SJCRH30 (cell line): ENCODE data around the gene ORM1. TPM values are rescaled to one million over a fixed set of nuclear protein-coding genes. Genes with fewer than 3 reads are reported as not detected.

Experiments
- DNase-seq, 2 experiments: peaks; one replicate each; pipeline ENCODE4 v3.0.0-alpha.2; 2015 to 2020
- H3K27ac ChIP-seq: fragments of 250-450 bp; sonication (Bioruptor Pico); 2 replicates; pipeline ENCODE4 v1.5.1; 2020; ENCODE audit warnings: mild to moderate bottlenecking, moderate library complexity
- H3K27me3 ChIP-seq: fragments of 250-450 bp; sonication (Bioruptor Pico); 2 replicates; pipeline ENCODE4 v1.5.1; 2020; ENCODE audit warnings: mild to moderate bottlenecking, moderate library complexity
- H3K36me3 ChIP-seq: fragments of 250-450 bp; sonication (Bioruptor Pico); 2 replicates; pipeline ENCODE4 v1.5.1; 2020; ENCODE audit warnings: mild to moderate bottlenecking, moderate library complexity
- H3K4me1 ChIP-seq: fragments of 250-450 bp; sonication (Bioruptor Pico); 2 replicates; pipeline ENCODE4 v1.5.1; 2020; ENCODE audit warnings: mild to moderate bottlenecking, moderate library complexity
- H3K4me3 ChIP-seq: fragments of 250-450 bp; sonication (Bioruptor Pico); 2 replicates; pipeline ENCODE4 v1.5.1; 2020; ENCODE audit warnings: mild to moderate bottlenecking, moderate library complexity
- H3K9me3 ChIP-seq: fragments of 250-450 bp; sonication (Bioruptor Pico); replicated peaks from 2 replicates; pipeline ENCODE4 v1.5.1; 2020; ENCODE audit warnings: mild to moderate bottlenecking, moderate library complexity
- total RNA-seq: library from RNA; depleted of rRNA; stranded (reverse); fragments of >200 nt; shearing (Covaris generic); gene quantifications from 2 replicates; pipeline ENCODE4 v1.2.3, GENCODE V29; 2014

ORM1 gene
- total RNA-seq, 1 experiment from 2014 or later: not detected

DNA sequence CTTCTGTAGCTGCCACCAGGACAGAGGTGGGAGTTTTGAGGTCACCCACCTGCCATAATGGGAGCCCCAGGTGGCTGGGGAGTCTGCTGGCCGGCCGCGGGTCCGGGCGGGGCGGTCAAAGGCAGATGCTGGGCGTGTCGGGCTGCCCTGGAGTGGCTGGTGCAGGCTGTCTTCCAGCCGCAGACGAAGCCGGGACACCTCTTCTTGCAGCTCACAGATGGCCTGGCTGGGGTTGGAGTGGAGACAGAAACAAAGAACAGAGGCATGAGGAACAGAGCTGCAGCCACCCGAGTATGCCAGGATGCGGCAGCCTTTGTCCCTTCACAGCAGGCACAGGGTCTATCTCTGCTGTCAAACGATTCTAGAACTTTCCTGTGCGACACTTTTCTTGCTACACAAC, 24.8 kb downstream of the ORM1 start:
- Histone ChIP-seq H3K4me3 (no peak overlapping the region), H3K27me3 (no peaks in the 10 kb centered on the region), H3K9me3 (no peaks in the 10 kb centered on the region), H3K36me3 (no peaks in the 10 kb centered on the region), H3K27ac (no peak overlapping the region), H3K4me1 (no peaks in the 10 kb centered on the region; the same call in 1 of the 2 replicates)
- no peak for DNase-seq

DNA sequence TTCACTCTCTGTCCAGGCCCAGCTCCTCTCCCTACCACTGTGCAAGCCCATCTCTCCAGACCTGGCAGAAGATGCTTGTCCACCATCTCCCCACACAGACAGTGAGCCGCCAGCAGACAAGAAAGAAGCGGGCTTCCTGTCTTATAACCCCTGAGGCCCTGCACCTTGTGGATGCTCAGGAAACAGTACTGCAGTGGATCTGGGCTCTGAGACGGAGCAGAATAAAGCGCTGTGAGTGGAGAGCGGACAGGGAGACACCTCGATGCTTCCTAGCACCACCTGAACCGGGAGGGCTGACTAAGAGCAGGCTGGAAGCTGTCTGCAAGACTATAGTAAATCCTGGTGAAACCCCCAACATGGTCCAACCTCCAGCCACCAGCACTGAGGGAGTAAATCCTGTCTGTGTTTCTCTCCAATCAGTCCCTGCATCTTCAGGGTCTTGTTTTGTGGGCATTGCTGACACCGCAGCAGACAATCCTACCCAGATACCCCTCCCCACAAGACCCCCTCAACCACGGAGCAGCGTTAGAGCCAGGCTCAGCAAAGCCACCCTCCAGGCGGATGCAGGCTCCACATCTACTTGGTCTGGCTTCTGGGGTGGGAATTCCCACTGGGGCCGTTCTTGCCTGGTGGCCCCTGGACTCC, 25.5 kb downstream of the ORM1 start:
- DNase-seq: no peak
- H3K4me3 ChIP-seq: no peak overlapping the region
- no peaks in the 10 kb centered on the region for H3K9me3 ChIP-seq
- H3K27ac ChIP-seq: no peak overlapping the region
- H3K4me1 ChIP-seq: no peaks in the 10 kb centered on the region; the same call in 1 of the 2 replicates
- no peaks in the 10 kb centered on the region for H3K27me3 ChIP-seq
- H3K36me3 ChIP-seq: no peaks in the 10 kb centered on the region

DNA sequence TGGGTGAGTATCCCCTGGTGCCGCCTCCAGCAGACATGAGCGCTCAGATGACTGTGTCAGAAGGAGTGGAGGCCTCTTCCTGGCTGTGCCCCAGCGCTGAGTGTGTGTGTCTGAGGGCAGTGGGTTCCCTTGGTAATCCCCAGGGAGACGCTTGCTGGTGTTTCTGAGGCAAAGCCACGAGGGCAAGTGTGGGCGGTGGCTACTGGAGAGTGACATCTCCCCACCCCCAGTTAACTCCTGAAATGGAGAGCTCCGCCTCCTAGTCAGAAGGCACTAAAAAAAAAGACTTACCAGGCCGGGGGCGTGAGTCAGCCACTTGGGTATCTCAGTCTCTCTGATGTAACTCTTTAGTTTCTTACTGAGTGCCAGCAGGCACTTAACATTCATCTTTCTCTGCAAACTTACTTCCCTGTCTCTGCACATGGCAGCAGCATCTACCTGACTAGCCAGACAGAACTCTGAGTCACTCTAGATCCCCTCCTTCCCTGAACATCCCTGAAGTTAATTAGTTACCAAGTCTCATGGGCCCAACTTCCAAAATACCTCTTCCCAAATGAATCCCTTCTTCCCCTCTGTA, 26.1 kb downstream of the ORM1 start:
- no peak overlapping the region for H3K4me3 ChIP-seq
- H3K4me1 ChIP-seq: no peaks in the 10 kb centered on the region; the same call in 1 of the 2 replicates
- DNase-seq: peak; percentile 69 to 77
- no peaks in the 10 kb centered on the region for H3K36me3 ChIP-seq
- no peak overlapping the region for H3K27ac ChIP-seq
- H3K27me3 ChIP-seq: no peaks in the 10 kb centered on the region
- H3K9me3 ChIP-seq: no peaks in the 10 kb centered on the region

DNA sequence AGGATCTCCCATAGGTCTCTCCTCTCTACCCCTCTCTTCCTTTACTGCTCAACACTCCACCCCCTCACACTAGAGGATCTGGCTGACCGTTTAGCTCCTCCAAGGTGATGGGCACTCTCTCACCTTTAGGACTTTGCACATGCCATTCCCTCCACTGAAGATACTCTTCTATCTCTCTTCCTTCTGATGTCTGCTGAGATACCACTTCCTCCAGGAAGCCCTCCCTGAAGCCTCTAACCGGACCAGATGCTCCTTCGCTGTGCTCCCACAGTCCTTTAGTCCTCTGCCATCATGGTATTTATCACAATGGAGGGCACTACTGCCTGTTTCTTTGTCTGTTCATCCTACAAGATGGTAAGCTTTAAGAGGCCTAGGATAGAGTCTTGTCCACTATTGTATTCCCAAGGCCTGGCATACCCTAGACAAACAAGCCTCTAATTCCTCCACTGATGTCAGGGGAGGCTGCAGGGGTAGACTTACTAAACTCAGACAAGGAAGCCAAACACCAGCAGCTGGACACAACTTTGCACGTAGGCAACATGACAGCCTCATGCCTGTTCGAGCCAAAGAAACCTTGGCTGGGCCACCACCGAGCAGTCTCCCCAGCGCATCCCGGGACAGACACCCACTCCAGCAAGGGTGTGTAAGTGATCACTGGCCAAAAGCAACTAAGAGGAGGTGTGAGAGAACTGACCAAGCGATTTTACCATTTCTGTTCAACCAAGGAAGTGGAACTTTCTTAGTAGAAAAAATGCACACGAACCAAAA, 27.0 kb downstream of the ORM1 start:
- no peaks in the 10 kb centered on the region for H3K9me3 ChIP-seq
- DNase-seq: no peak
- H3K4me3 ChIP-seq: no peak overlapping the region
- no peaks in the 10 kb centered on the region for H3K27me3 ChIP-seq
- no peaks in the 10 kb centered on the region for H3K36me3 ChIP-seq
- no peak overlapping the region for H3K27ac ChIP-seq
- H3K4me1 ChIP-seq: no peaks in the 10 kb centered on the region; the same call in 1 of the 2 replicates

DNA sequence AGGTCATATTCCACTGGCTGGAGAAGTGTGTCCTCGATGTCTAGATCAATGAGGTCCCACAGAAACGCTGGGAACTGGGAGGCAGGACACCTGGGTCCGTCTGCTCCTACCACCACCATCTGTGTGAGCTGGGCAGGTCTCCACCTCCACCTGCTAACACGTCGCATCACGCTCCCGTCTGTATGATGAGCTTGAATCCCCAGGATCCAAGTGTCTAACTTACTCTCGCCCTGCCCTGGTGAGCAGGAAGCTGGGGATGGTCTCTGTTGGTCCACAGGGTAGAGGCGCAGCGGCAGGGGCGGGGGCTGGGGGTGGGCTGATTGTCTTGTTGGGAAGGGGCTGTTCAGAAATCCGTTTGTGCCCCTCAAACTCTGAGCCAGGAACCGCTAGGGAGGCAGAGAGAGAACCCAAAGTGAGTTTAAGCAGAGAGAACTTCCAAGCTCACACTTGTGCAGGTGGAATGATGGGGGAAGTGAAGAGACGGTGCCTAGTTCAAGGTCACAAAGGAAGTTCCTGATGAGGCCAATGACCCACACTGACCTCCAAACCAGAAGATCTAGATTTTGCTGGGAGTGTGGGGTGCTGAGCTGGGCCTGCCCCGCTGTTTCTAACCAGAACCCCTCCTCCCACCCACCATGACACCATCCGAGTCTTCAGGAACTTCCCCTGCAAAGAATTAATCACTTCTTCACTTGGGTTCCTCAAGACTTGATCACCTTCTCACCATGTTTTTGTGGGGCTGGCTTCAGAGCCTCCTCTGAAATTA, 27.9 kb downstream of the ORM1 start:
- no peaks in the 10 kb centered on the region for H3K9me3 ChIP-seq
- no peak overlapping the region for H3K27ac ChIP-seq
- H3K36me3 ChIP-seq: no peaks in the 10 kb centered on the region
- no peaks in the 10 kb centered on the region; the same call in 1 of the 2 replicates for H3K4me1 ChIP-seq
- H3K27me3 ChIP-seq: no peaks in the 10 kb centered on the region
- H3K4me3 ChIP-seq: no peak overlapping the region
- no peak for DNase-seq

DNA sequence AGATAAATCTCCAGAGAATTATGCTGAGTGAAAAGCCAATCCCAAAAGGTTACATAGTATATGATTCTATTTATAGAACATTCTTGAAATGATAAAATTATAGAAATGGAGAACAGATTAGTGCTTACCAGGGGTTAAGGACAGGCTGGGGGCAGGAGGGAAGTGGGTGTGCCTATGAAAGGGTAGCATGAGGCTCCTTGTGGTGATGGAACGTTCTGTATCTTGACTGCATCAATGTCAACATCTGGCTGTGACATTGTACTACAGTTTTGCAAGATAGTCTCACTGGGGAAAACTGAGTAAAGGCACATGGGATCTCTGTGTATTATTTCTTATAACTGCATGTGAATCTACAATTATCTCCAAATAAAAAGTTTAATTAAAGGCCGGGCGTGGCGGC, 29.0 kb downstream of the ORM1 start:
- Histone ChIP-seq H3K4me3 (no peak overlapping the region), H3K27me3 (no peaks in the 10 kb centered on the region), H3K4me1 (no peaks in the 10 kb centered on the region; the same call in 1 of the 2 replicates), H3K27ac (no peak overlapping the region), H3K9me3 (no peaks in the 10 kb centered on the region), H3K36me3 (no peaks in the 10 kb centered on the region)
- DNase-seq: no peak

DNA sequence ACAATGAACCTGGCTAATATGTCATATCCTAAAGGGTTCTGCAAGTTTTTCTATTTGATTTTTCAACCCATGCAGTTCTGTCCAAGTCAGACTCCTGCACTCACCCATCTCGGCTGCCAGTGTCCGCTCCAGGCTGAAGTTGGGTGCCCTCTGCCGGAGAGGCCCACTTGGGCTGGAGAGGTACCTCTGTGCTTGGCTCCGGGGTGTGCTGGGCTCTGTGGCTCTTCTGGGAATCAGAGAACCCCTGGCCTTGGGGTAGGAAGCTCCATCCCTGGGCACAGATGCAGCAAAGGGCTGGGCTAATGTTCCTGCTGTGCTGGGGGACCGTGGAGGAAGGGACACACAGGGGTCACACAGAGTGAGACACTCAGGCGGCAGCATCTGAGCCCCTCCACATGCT, 32.9 kb downstream of the ORM1 start:
- no peaks in the 10 kb centered on the region for H3K36me3 ChIP-seq
- no peak overlapping the region for H3K4me3 ChIP-seq
- no peak for DNase-seq
- H3K27me3 ChIP-seq: no peaks in the 10 kb centered on the region
- no peaks in the 10 kb centered on the region for H3K4me1 ChIP-seq
- H3K27ac ChIP-seq: no peak overlapping the region
- H3K9me3 ChIP-seq: no peaks in the 10 kb centered on the region

DNA sequence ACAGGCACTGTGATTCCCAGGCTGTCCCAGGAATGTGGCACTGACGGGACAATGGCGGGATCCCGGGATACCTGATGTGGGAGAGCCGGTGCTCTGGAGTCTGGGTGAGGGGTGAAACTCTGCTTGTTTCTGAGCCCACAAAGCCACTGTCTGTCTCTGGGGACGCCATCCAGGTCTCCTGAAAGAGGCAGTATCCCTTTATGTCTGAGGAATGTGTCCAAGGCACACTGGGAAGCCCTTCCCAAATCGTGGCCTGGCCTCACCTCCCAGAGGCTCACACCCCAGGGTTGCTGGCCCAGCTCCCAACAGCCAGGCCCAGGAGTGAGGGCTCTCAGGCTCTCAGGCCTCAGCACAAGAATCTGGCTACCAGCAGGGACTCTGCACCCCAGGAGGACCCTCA, 33.9 kb downstream of the ORM1 start:
- H3K36me3 ChIP-seq: no peaks in the 10 kb centered on the region

DNA sequence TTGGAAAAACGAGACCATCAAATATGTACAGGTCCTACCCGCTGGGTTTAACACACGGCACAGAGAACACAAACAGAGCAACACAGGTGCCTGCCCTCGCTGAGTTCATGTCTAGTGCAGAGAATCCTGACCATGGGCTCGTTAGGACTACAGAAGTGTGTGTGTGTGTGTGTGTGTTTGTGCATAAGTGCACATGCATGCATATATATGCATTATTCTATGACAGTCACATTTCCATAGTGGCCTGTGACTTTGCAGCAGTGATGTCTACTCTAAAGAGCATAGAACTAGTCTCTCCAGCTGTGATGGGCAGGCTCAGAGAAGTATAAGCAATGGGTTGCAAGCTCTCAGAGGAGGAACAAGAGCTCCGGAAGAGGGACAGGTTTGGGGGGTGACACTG, 34.5 kb downstream of the ORM1 start:
- H3K36me3 ChIP-seq: no peaks in the 10 kb centered on the region
- no peaks in the 10 kb centered on the region for H3K9me3 ChIP-seq
- no peaks in the 10 kb centered on the region for H3K27me3 ChIP-seq
- H3K4me1 ChIP-seq: no peaks in the 10 kb centered on the region
- DNase-seq: no peak
- no peak overlapping the region for H3K27ac ChIP-seq
- H3K4me3 ChIP-seq: no peak overlapping the region

More for the DNA sequence above, 33.9 kb downstream of the ORM1 start:
- DNase-seq: no peak
- Histone ChIP-seq H3K9me3 (no peaks in the 10 kb centered on the region), H3K4me3 (no peak overlapping the region), H3K27ac (no peak overlapping the region), H3K4me1 (no peaks in the 10 kb centered on the region), H3K27me3 (no peaks in the 10 kb centered on the region)

DNA sequence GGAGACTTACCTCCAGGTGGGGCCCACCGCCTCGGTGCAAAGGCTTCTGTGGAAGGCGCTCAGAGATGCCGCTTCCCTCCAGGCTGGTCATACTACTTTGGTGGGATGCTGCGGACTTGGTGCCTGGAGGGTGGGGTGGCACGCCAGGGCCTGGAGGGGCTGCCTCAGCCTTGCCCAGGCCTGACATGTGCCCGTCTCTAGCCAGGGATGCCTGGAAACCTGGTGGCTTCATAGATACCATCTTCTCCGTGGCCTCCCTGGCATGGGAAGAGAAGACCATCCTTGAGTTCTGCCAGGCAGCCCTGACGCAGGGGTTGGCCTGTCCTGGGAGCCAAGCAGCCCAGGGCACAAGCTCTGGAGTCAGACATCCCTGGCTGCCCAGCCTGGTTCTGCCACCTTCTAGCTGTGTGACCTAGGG, 35.0 kb downstream of the ORM1 start:
- Histone ChIP-seq H3K36me3 (no peaks in the 10 kb centered on the region), H3K4me1 (no peaks in the 10 kb centered on the region), H3K27me3 (no peaks in the 10 kb centered on the region), H3K9me3 (no peaks in the 10 kb centered on the region), H3K4me3 (no peak overlapping the region), H3K27ac (no peak overlapping the region)
- DNase-seq: no peak

DNA sequence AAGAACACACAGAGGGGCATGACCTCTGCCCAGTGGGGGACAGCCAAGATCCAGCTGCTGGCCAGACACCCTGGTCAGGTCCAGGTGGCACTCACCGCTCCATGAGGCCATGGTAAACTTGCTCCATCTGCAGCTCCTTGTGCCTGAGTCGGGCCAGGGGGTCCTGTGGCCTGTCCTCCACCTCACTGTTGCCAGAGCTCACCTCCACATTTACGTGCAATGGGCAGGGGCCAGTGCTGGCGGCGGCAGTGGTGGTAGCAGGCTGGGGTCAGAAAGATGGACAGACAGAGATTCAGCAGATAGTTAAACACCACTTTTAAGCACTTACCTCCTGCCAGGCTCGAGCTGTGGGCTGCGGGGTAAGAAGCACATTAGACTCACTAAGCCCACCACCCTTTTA, 36.9 kb downstream of the ORM1 start:
- no peaks in the 10 kb centered on the region for H3K36me3 ChIP-seq
- no peaks in the 10 kb centered on the region for H3K27me3 ChIP-seq
- DNase-seq: no peak

DNA sequence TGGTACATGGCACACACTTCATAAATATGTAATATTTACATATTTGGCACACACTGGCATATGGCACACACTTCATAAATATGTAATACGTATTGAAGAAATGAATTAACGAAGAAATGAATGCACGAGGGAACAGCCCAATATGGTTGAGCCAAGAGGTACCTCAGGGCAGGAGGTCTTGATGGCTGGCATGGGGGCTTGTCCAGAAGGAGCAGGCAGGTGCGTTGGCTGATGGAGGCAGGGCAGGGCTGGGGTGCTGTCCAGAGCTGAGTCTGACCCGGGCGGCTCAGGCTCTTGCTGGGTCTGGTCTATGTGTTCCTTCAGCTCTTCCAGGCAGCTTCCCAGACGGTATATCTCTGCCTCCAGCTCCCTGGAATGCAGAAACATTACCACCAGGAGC, 38.6 kb downstream of the ORM1 start:
- Histone ChIP-seq H3K27me3 (no peaks in the 10 kb centered on the region), H3K4me1 (no peaks in the 10 kb centered on the region), H3K36me3 (no peaks in the 10 kb centered on the region), H3K4me3 (no peak overlapping the region), H3K9me3 (no peaks in the 10 kb centered on the region), H3K27ac (no peak overlapping the region)
- DNase-seq: no peak

More for the DNA sequence above, 36.9 kb downstream of the ORM1 start:
- Histone ChIP-seq H3K4me1 (no peaks in the 10 kb centered on the region), H3K27ac (no peak overlapping the region), H3K9me3 (no peaks in the 10 kb centered on the region), H3K4me3 (no peak overlapping the region)

DNA sequence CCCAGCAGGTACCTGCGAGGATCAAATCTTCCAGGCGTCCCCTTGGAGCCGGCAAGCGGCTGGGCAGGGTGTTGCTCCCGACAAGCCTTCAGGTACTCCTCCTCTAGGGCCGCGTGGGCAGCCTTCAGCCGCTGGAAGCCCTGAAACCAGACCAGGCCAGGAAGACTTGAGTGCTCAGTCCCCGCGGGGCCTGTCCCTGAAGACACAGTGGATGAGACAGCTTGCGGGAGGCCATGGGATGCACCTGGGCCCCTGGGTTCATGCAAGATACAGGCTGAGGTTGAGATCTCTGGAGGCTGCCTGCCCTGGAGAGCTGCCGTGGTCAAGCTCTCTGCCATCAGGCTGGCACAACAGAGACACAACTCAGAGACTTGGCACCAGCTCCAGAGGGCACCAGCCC, 39.5 kb downstream of the ORM1 start:
- Histone ChIP-seq H3K36me3 (no peaks in the 10 kb centered on the region), H3K27me3 (no peaks in the 10 kb centered on the region)
- DNase-seq: no peak

DNA sequence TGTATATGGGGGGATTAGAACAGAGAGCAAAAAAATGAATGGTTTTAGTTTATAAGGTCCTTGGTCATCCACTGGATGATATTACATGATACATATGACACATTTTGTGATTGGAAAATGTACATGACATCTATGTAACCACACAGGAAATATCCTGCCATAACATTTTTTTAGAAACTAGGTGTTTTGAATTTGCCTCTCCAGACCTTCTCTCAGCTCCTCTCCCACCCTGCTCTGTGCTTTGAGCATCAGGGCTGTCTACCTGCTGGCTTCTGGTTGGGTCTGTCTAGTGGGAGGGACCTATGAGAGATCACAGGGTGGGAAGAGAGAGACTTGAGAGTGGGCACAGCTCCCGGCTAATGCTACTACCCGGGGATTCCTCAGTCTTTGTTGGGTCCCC, 40.5 kb downstream of the ORM1 start:
- no peak for DNase-seq
- no peaks in the 10 kb centered on the region for H3K4me1 ChIP-seq
- H3K9me3 ChIP-seq: no peaks in the 10 kb centered on the region
- no peak overlapping the region for H3K4me3 ChIP-seq
- H3K36me3 ChIP-seq: no peaks in the 10 kb centered on the region
- no peaks in the 10 kb centered on the region for H3K27me3 ChIP-seq
- H3K27ac ChIP-seq: no peak overlapping the region

More for the DNA sequence above, 39.5 kb downstream of the ORM1 start:
- no peaks in the 10 kb centered on the region for H3K4me1 ChIP-seq
- no peak overlapping the region for H3K27ac ChIP-seq
- no peak overlapping the region for H3K4me3 ChIP-seq
- H3K9me3 ChIP-seq: no peaks in the 10 kb centered on the region
